ENCODE measurements around the gene OR2T2.
"Not testable (repeated sequence)": the region's sequence is repeated elsewhere in the genome, so short reads cannot be mapped to it uniquely, and the experiment has no call there.

The OR2T2 gene

DNA sequence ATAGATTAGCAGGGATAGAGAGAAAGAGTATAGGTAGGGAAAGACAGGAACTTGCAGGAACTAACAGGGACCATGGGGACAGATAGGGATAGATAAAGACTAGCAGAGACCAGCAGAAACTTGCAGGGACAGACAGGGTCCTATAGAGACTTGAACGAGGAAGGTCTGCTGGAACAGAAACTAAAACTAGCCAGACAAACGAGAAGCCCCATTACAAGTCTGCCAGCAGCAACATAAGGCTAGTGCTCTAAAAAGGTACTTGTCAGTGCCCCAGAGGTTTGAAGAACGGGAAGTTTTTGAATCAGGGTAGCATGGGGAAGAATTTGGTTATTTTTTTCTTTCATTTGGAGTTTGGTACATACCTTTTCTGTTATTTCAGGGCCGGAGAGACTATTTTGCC lies 13.2 kb upstream of the OR2T2 start:
- not testable (repeated sequence) for H3K4me3 ChIP-seq (replicated peaks in 1 of 2; ENCODE audit: low read depth in 2 of 2, low read length in 2 of 2); DNase-seq (ENCODE audit: low read depth in 2 of 2)

DNA sequence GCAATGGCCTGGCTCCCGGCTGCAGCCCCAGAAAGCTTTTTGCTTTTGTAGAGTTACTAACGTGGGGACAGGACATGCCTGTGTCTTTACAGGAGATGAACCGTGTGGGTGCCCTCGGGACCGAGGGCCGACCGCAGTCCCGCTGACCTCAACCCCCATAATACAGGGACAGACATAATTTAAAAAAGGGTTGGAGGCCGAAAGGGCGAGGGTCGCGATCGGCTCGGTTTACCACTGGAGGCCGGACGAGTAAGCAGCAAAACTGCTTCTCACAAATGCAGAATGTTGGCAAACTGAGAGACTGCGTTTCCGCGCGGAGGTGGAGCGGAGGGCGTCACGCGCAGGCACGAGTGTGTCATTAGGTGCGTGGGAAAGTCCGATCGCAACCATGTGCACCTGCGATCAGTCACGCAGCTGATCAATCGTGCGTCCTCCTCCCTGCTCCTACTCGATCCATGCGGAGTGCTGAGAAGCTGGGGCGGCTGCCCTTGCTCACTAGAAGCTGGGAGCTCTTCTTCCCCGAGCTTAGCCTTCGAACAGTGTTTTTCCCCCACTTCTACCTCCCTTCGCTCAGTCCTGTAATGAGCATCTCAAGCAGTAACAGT lies 11.5 kb upstream of the OR2T2 start:
- not testable (repeated sequence) for DNase-seq (ENCODE audit: low read depth in 2 of 2)

GRCh38 chr1:248434913-248435312 lies 10.5 kb upstream of the OR2T2 start:
- H3K4me3 ChIP-seq (replicated peaks in 1 of 2; ENCODE audit: low read depth in 2 of 2, low read length in 2 of 2); DNase-seq (ENCODE audit: low read depth in 2 of 2): not testable (repeated sequence)

More for the DNA sequence above, 11.5 kb upstream of the OR2T2 start:
- H3K4me3 ChIP-seq (replicated peaks in 1 of 2; ENCODE audit: low read depth in 2 of 2, low read length in 2 of 2): not testable (repeated sequence)

GRCh38 chr1:248436303-248436702 lies 9.1 kb upstream of the OR2T2 start:
- not testable (repeated sequence) for DNase-seq (ENCODE audit: low read depth in 2 of 2); H3K4me3 ChIP-seq (replicated peaks in 1 of 2; ENCODE audit: low read depth in 2 of 2, low read length in 2 of 2)

- H3K4me3 ChIP-seq (replicated peaks in 1 of 2; ENCODE audit: low read depth in 2 of 2, low read length in 2 of 2); DNase-seq (ENCODE audit: low read depth in 2 of 2): not testable (repeated sequence)
These were observed 6.8 kb upstream of the OR2T2 start for GRCh38 chr1:248438668-248439067.

- not testable (repeated sequence) for DNase-seq (ENCODE audit: low read depth in 2 of 2)
These were observed 6.2 kb upstream of the OR2T2 start for GRCh38 chr1:248439283-248439682.

DNA sequence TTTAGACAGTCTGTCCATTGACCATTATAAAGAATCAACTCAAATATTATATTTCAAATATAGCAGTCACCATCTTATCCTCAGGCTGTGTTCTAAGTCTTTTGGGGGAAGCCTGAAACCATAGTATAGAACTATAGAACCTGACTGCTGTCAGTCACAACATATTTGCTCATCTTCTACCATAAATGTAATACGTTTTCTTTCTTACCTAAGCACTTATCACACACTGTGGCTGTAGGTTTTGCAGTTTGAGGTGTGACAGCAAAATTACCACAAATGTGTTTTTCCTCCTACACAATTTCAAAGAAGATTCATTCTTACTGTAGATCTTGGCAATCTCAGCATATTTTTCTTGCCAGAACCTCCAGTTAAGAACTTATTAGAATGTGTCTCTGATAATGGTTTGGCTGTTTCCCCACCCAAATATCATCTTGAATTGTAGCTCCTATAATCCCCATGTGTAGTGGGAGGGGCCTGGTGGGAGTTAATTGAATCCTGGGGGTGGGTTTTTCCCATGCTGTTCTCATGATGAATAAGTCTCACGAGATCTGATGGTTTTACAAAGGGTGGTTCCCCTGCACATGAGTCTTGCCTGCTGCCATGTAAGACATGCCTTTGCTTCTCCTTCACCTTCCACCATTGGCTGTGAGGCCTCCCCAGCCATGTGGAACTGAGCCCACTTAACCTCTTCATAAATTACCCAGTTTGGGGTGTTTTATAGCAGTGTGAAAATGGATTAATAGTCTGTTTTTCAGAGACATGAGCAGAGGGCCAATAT lies 2.7 kb upstream of the OR2T2 start:
- not testable (repeated sequence) for DNase-seq (ENCODE audit: low read depth in 2 of 2)

More at GRCh38 chr1:248439283-248439682, 6.2 kb upstream of the OR2T2 start:
- H3K4me3 ChIP-seq (replicated peaks in 1 of 2; ENCODE audit: low read depth in 2 of 2, low read length in 2 of 2): not testable (repeated sequence)

DNA sequence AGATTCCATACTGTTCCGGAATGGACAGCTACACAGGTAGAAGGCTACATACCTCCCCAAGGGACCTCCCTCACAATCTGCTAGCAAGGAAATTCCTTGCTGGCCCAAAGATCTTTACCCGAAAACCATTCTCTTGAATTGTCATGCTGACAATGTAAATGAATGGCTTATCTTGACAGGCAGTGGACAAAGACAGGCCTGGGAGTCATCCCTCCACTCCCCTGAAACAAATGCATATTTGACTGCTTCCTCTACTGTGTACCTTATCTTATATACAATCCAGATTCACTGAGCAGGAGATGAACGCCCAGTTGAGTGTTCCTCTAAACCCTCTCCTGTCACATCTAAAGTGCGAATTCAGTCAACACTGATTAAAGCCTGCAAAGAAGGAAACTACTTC lies 834 bp upstream of the OR2T2 start:
- not testable (repeated sequence) for DNase-seq (ENCODE audit: low read depth in 2 of 2); H3K4me3 ChIP-seq (replicated peaks in 1 of 2; ENCODE audit: low read depth in 2 of 2, low read length in 2 of 2)

More for the DNA sequence above, 2.7 kb upstream of the OR2T2 start:
- H3K4me3 ChIP-seq (replicated peaks in 1 of 2; ENCODE audit: low read depth in 2 of 2, low read length in 2 of 2): not testable (repeated sequence)

DNA sequence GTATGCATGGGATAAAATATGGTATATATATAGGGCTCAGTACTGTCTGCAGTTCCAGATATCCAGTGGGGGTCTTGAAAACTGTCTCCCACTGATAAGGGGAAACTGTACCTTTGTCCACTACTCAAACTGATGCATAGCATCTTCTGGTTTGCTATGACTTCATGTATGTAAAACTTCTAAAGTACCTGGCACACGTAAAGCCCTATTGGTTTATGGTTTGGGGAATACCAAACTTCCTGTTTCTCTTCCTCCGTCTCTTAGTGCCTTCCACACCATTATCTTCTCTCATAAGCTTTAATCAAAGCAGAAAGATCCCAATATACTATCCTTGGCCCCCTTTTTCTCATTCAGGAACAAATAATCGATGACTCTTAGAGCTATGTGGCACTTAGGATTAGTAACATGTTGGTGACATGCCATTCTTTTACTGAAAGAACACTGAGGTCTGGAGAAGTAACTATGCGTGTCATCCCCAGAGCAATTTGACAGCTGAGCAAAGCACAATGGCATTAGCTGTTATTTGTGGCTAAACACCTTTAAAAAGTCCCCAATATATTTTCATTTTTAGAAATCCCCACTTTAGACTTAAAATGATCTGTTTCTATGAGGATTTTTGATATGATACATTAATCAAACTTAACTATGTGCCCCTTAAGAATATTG lies 3.1 kb downstream of the OR2T2 start:
- not testable (repeated sequence) for DNase-seq (ENCODE audit: low read depth in 2 of 2); H3K4me3 ChIP-seq (replicated peaks in 1 of 2; ENCODE audit: low read depth in 2 of 2, low read length in 2 of 2)

DNA sequence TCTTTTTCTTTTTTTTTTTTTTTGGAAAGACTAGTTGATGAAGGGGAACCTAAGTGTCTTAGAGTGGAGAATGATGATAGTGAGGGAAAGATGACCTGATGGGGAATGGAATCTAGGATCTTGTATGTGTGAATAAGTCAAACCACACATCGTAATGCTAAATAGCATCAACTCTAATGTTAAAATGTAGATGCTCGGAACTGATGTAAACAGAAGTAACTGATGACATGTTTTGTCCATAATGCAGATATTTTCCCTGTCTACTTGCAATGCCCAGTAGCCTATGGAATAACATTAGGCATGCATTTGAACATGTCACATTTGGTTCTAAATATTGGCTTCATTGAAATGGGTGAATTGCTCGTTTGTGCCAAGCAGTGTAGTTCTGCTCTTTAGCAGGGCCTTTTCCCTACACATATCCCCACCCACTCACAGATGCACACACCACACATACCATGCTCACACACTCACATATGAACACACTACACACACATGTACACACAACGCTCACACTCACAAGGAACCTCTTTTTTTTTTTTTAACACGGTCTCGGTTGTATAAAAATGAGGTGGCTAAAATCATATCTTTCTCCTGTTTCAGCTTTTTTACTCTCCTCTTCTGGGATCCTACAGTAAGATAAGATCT lies 4.5 kb downstream of the OR2T2 start:
- not testable (repeated sequence) for DNase-seq (ENCODE audit: low read depth in 2 of 2)

DNA sequence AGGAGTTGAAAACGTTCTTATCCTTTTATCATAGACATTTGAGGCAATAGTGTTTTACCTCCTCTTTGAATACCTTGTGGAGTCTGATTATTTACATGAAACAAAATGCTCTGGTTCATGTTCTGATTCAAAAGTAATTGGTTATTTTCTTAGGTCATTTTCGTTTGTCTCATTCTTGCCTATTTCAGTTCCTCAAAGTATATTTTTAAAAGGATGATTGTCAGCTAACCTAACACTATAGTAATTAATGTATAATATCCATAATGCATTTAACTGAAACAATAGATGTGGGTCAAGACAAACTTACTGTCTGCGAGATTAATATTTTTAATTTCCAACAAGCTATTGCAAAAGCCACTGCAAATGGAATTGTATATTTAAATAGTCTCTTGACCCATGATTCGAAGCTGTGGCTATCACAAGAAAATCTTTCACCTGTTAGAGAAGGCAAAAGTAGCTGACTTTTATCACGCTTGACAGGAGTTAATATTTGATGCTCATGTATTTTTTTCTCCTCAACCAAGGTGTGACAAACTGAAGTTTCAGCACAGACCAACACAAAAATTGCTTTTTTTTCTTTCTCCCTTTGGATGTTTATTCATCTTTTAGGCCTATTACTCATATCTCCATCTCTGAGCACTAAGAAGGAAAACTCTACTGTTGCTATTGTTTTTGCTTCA lies 5.2 kb downstream of the OR2T2 start:
- not testable (repeated sequence) for DNase-seq (ENCODE audit: low read depth in 2 of 2); H3K4me3 ChIP-seq (replicated peaks in 1 of 2; ENCODE audit: low read depth in 2 of 2, low read length in 2 of 2)

More for the DNA sequence above, 4.5 kb downstream of the OR2T2 start:
- H3K4me3 ChIP-seq (replicated peaks in 1 of 2; ENCODE audit: low read depth in 2 of 2, low read length in 2 of 2): not testable (repeated sequence)

DNA sequence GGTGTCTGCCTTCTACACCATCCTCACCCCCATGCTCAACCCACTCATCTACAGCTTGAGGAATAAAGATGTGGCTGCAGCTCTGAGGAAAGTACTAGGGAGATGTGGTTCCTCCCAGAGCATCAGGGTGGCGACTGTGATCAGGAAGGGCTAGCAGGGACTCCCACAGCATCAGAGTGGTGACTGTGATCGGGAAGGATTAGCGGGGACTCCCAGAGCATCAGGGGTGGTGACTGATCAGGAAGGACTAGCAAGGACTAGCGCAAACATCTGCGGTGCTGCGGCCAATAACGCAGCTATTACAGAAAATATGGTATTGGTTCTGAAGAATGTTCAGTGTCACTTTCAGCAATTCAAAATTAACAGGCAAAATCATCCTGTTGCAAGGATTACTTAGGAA lies 8.2 kb downstream of the OR2T2 start:
- not testable (repeated sequence) for H3K4me3 ChIP-seq (replicated peaks in 1 of 2; ENCODE audit: low read depth in 2 of 2, low read length in 2 of 2); DNase-seq (ENCODE audit: low read depth in 2 of 2)

DNA sequence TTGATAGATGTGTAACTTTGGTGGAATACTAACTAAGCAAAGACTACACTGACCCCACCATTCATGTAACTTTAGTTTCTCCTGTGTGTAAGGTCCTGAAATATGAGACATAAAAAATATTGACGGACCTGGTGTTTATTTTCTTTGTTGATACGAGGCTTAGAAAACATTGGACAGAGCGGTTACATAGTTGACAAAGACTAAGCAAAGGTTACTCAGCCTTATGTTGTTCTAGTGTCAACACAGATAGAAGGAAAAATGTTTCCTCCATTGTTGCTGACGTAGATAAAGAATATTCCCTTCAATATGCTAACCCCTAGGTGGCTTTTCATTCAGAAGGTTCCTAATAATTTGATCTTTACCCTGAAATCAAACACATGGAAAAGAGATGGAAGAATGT lies 9.6 kb downstream of the OR2T2 start:
- DNase-seq (ENCODE audit: low read depth in 2 of 2); H3K4me3 ChIP-seq (replicated peaks in 1 of 2; ENCODE audit: low read depth in 2 of 2, low read length in 2 of 2): not testable (repeated sequence)

- not testable (repeated sequence) for DNase-seq (ENCODE audit: low read depth in 2 of 2); H3K4me3 ChIP-seq (replicated peaks in 1 of 2; ENCODE audit: low read depth in 2 of 2, low read length in 2 of 2)
These were observed 11.2 kb downstream of the OR2T2 start for GRCh38 chr1:248456635-248457034.

GRCh38 chr1:248459117-248459516 lies 13.7 kb downstream of the OR2T2 start:
- not testable (repeated sequence) for H3K4me3 ChIP-seq (replicated peaks in 1 of 2; ENCODE audit: low read depth in 2 of 2, low read length in 2 of 2); DNase-seq (ENCODE audit: low read depth in 2 of 2)

Data from cardiac fibroblast (primary cell).